ENCODE data around the gene NAA25. TPM values are rescaled to one million over a fixed set of nuclear protein-coding genes. Genes with fewer than 3 reads are reported as not detected.
"Not testable (repeated sequence)": the region's sequence is repeated elsewhere in the genome, so short reads cannot be mapped to it uniquely, and the experiment has no call there.

The NAA25 gene
- polyA plus RNA-seq, 3 donors from 2014 or later: 3.9 to 20.3 (median 9.4) TPM

DNA sequence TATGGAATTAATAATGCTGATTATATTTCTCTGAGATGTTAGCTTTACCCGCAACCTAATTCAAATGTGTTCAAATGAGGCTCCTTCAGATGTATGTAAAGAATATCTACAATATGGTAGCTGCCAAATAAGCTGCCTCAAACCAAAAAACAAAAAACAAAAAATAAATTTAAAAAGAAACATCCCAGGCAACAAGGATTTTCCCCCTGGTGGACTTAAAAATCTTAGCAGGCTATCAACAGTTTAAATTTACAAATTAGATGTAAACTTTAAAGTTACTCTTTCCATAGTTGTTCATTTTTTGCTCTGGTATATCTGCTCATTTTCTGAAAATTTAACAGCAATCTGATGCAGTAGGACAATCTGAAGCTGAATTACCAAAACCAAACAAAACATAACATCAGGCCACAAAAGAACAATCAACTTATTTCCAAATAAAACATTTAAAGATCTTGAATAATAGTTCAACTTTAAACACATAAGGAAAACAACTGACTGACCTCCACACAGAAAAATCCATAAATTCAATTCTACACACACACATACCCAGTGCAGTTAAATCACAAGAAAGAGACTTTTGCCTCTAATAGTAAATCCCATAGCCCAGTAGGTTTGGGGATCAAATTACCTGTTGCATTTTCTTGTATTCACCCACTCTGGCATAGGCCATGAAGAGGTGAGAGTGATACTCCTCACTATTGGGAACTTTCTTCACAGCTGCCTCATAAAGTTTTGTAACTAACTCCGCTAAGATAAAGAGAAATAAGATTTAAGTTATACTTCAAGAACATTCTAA is 21.3 kb downstream of the NAA25 start:
- Mint-ChIP-seq H3K27ac (peak overlapping the region in 3 of 6 donors; percentile 0 to 4 (median 0)), H3K27me3 (ENCODE audit: low read depth in 3 of 3) (no peaks in the 10 kb centered on the region), H3K36me3 (peaks cover 5 to 27% (median 15%) of the 10 kb centered on the region in 3 donors), H3K4me1 (peaks cover 5 to 6% of the 10 kb centered on the region in 2 donors), H3K4me3 (no peak overlapping the region), H3K9me3 (no peaks in the 10 kb centered on the region)
- DNase-seq: no peak

DNA sequence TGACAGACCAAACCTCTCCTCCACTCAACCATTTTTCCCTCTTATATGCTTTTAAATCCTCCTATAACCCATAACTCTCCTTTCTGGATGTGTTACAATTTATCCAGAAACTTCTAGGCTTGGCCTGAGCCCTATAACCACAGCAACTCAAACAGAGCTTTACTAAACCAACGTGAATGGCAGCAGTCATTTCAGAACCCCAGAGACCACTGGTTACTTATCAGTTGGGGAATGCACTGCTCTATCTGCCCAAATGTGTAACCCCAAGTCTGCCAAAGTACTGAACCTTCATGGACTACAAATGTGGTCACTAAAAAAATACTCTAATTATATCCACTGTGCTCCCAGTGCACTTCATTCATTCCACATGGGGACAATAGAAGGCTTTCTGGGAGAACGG is 42.0 kb downstream of the NAA25 start:
- H3K4me3 Mint-ChIP-seq: no peak overlapping the region
- H3K4me1 Mint-ChIP-seq: no peaks in the 10 kb centered on the region
- H3K27ac Mint-ChIP-seq: peak overlapping the region in 2 of 6 donors; percentile 4 to 21
- H3K36me3 Mint-ChIP-seq: peaks cover 16 to 41% (median 25%) of the 10 kb centered on the region in 3 donors
- H3K27me3 Mint-ChIP-seq (ENCODE audit: low read depth in 3 of 3): no peaks in the 10 kb centered on the region
- DNase-seq: no peak
- H3K9me3 Mint-ChIP-seq: no peaks in the 10 kb centered on the region

DNA sequence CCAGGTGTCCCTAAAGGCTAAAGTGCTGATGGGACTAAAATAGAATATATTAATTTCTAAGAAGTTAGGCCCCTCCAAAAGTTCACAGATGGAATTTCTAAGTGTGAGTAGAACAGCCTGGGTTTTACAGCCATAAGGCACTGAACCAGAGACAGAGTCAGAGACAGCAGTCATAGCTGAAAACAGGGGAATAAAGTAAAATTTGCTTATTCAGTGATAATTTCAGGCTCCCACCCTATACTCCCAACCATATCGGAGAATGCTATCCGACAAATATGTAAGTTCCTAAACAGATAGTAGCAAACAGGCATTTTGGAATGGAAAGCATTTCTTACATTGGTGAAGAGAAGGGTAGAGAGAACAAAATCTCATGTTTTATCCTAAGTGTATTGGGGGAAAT is 45.3 kb downstream of the NAA25 start:
- no peak overlapping the region for H3K4me3 Mint-ChIP-seq
- H3K4me1 Mint-ChIP-seq: no peaks in the 10 kb centered on the region
- H3K36me3 Mint-ChIP-seq: peaks cover 9 to 34% (median 10%) of the 10 kb centered on the region in 3 donors

DNA sequence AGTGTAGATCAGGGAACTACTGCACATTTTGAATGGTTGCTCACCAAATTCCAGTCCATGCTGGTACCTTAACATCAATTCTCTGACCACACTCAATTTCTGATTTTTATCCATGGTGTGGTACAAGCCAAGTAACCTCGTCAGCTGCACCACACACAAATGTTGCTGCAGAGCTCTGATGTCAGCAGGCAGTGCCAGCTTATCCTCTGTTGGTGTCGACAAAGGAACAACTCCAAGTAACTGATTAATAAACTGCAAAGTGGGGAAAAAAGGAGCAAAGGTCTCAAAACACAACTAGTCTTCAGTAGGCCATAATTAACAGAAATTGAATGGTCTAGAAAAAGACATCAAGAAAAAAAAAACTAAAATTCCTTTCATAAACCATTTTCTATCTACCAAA is 47.4 kb downstream of the NAA25 start:
- Mint-ChIP-seq H3K4me1 (no peaks in the 10 kb centered on the region), H3K27ac (no peak overlapping the region), H3K27me3 (ENCODE audit: low read depth in 3 of 3) (no peaks in the 10 kb centered on the region), H3K9me3 (no peaks in the 10 kb centered on the region), H3K4me3 (no peak overlapping the region), H3K36me3 (peaks cover 5 to 27% (median 8%) of the 10 kb centered on the region in 3 donors)
- no peak for DNase-seq

More for the DNA sequence above, 45.3 kb downstream of the NAA25 start:
- H3K27ac Mint-ChIP-seq: no peak overlapping the region
- H3K27me3 Mint-ChIP-seq (ENCODE audit: low read depth in 3 of 3): no peaks in the 10 kb centered on the region
- H3K9me3 Mint-ChIP-seq: no peaks in the 10 kb centered on the region
- no peak for DNase-seq

DNA sequence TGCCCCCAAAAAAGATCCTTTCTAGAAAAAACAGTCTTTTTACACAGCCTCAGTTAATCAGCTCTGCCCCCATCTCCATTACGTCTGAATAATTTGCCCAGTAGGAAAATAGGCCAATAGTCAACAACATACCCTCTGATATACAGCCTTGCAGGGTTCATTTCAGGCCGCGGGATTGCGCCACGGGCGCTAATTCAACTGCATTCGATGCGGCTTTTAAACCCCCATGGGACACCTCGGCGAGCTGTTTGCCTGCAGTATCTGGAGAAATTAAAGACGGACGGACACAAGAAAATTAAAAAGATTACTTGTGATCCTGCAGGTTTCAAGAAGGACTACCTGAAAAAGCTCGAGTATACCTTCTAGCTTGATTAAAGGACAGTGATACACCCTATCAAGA is 59.2 kb downstream of the NAA25 start:
- Mint-ChIP-seq H3K27ac (peak overlapping the region in 2 of 6 donors; percentile 27 to 29), H3K36me3 (peaks cover 14 to 51% (median 14%) of the 10 kb centered on the region in 3 donors)

DNA sequence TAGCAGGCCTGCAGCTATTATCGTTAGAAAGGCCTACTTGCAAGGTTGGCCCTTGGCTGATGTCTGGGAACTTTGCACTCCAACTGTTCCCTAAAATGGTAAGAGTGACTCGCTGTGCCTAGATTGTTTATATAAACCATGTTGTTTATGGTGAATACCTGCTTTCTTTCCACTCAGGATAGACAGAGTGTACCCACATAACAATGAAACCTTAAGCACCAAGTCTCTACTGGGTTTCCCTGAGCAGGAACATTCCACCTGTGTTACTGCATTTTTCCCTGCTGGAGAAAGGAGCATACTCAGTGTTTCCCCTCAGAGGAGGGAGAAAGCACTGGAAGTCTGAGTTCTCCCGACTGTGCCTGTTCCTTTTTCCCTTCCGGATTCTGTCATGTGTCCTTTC is 62.6 kb downstream of the NAA25 start:
- H3K27ac Mint-ChIP-seq: peak overlapping the region in 3 of 6 donors; percentile 5 to 65 (median 46)
- no peak overlapping the region for H3K4me3 Mint-ChIP-seq
- H3K4me1 Mint-ChIP-seq: no peaks in the 10 kb centered on the region

More for the DNA sequence above, 59.2 kb downstream of the NAA25 start:
- Mint-ChIP-seq H3K4me1 (no peaks in the 10 kb centered on the region), H3K4me3 (no peak overlapping the region), H3K27me3 (ENCODE audit: low read depth in 3 of 3) (no peaks in the 10 kb centered on the region), H3K9me3 (no peaks in the 10 kb centered on the region)
- no peak for DNase-seq

DNA sequence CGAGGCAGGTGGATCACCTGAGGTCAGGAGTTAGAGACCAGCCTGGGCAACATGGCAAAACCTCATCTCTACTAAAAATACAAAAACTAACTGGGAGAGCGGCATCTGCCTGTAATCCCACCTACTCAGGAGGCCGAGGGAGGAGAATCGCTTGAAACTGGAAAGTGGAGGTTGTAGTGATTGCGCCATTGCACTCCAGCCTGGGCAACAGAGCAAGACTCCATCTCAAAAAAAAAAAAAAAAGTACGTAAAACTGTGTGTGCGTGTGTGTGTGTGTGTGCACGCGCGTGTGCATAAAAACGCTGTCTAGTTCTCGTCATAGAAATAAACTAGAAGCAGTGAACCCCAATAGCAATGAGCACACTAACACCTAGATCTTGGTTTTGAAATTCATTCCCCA is 72.0 kb downstream of the NAA25 start:
- Mint-ChIP-seq H3K36me3 (peaks cover 18 to 51% (median 34%) of the 10 kb centered on the region in 3 donors), H3K27ac (peak overlapping the region in 1 of 6 donors; percentile 23)
- H3K4me1 Mint-ChIP-seq; H3K4me3 Mint-ChIP-seq; DNase-seq; H3K9me3 Mint-ChIP-seq; H3K27me3 Mint-ChIP-seq (ENCODE audit: low read depth in 3 of 3): not testable (repeated sequence)

More for the DNA sequence above, 62.6 kb downstream of the NAA25 start:
- Mint-ChIP-seq H3K9me3 (no peaks in the 10 kb centered on the region), H3K27me3 (ENCODE audit: low read depth in 3 of 3) (no peaks in the 10 kb centered on the region), H3K36me3 (peaks cover 17 to 47% (median 18%) of the 10 kb centered on the region in 3 donors)
- DNase-seq: no peak

DNA sequence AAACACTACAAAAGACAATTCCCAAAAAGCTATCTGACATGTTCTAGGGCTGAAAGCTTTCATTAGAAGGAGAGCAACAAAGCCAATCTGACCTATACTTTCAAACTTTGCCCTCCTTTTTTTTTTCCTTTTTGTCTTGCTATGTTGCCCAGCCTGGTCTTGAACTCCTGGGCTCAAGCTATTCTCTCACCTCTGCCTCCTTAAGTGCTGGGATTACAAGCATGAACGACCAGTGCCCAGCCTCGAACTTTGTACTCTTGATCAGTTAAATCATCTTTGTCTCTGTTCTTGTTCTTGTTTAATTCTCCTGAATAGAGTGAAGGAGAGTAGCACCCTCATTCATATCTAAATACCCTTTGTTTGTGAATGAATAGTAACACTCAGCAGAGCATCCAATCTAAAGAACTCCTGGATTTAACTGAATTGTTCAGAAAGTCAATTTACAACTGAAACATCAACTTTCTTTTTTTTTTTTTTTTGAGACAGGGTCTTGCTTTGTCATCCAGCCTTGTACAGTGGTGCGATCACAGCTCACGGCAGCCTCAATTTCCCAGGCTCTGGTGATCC is 73.3 kb downstream of the NAA25 start:
- Mint-ChIP-seq H3K27me3 (ENCODE audit: low read depth in 3 of 3) (peaks cover 0 to 1% (median 0%) of the 10 kb centered on the region in 3 donors), H3K36me3 (peaks cover 27 to 58% (median 34%) of the 10 kb centered on the region in 3 donors), H3K27ac (peak overlapping the region in 2 of 6 donors; percentile 0 to 68), H3K4me3 (no peak overlapping the region), H3K9me3 (no peaks in the 10 kb centered on the region), H3K4me1 (no peaks in the 10 kb centered on the region)
- DNase-seq: no peak

DNA sequence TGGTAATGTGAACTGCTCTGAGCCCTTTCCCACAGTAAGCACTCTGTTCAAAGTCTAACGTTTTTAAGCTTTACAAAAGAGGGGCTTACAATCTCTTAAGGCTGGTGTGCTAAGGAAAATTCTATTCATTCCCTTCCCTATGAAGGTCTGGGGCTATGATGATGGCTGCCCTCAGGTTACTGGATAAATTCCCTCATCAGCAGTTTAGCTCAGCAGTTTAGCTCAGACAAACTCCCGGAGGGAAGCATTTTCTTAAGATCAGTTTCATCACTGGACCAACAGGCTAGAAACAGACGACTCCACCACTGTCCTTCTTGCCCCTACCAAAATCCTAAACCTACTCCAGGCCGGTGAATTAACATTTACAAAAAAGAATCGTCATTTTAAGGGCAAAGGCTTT is 76.3 kb downstream of the NAA25 start:
- no peaks in the 10 kb centered on the region for H3K9me3 Mint-ChIP-seq
- H3K27ac Mint-ChIP-seq: peak overlapping the region in 1 of 6 donors; percentile 40
- no peak overlapping the region for H3K4me3 Mint-ChIP-seq
- peaks cover 14 to 42% (median 17%) of the 10 kb centered on the region in 3 donors for H3K36me3 Mint-ChIP-seq
- no peaks in the 10 kb centered on the region for H3K4me1 Mint-ChIP-seq
- no peaks in the 10 kb centered on the region for H3K27me3 Mint-ChIP-seq (ENCODE audit: low read depth in 3 of 3)
- DNase-seq: no peak

DNA sequence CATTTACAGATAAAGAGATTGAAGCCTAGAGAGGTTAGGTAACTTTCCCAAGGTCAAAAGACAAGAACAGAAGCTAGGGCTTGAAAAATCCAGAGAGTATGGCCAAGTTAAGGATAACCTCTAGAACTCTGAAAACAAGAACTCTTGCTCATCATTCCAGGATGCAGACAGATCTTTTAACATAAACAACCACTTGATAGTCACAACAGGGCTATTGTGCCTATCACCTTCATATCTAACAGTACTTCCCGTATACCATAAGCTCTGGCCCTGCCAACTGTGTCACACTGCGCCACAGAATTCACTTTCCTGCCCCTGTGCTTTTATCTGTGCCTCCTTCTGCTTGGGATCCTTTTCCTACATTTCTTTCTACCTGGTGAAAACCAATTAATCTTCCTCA is 77.1 kb downstream of the NAA25 start:
- no peak for DNase-seq
- Mint-ChIP-seq H3K4me3 (no peak overlapping the region), H3K27ac (peak overlapping the region in 2 of 6 donors; percentile 4 to 5), H3K27me3 (ENCODE audit: low read depth in 3 of 3) (no peaks in the 10 kb centered on the region), H3K4me1 (no peaks in the 10 kb centered on the region), H3K9me3 (no peaks in the 10 kb centered on the region), H3K36me3 (peaks cover 14 to 40% (median 16%) of the 10 kb centered on the region in 3 donors)

DNA sequence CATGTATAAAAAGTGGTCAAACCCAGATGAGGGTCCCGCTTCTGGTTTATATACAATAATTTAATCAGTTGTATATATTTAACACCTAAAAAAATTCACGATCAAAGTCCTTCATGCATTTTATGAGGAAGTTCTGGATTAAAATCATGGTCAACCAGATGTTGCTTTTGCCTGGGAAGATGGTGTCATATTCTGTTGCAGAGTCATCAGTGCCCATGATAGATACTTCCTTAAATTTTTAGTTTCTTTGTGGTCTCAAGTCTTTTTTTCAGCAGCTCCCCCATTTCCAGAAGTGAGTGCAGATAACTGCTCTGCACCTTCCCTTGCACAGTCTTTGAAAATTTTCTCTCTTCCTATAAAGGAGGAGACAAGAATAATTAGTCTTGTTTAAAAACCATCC is 79.3 kb downstream of the NAA25 start:
- H3K27ac Mint-ChIP-seq: no peak overlapping the region
- H3K4me1 Mint-ChIP-seq: peaks cover 5% of the 10 kb centered on the region in 2 donors
- H3K4me3 Mint-ChIP-seq: no peak overlapping the region
- H3K27me3 Mint-ChIP-seq (ENCODE audit: low read depth in 3 of 3): no peaks in the 10 kb centered on the region
- peaks cover 14 to 29% (median 16%) of the 10 kb centered on the region in 3 donors for H3K36me3 Mint-ChIP-seq
- H3K9me3 Mint-ChIP-seq: no peaks in the 10 kb centered on the region
- DNase-seq: no peak

DNA sequence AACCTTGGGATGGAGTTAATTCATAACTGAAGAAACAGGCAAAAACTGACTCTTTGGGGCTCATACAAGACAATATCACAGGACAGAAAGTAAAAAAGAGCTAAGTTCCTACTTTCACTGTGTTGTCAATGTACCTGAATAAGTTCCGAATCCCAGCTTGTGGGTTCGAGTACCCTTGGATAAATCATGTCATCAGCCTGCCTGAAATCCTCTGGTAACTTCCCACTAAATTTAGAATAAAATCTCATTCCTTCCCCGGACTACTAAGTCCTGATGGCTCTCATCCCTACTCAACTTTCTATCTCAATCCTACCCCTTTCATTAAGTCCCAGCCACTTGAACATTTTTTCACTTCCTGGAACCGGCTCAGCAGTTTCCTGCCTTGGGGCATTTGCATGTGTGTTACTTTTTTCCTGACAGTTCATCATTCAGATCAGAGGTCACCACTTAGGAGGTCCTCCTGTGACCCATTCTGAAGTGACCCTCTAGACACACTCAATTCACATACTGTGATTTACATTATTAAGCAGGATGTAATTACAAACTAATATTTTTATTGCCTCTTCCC is 82.7 kb downstream of the NAA25 start:
- H3K9me3 Mint-ChIP-seq: no peaks in the 10 kb centered on the region
- H3K27ac Mint-ChIP-seq: peak overlapping the region in 3 of 6 donors; percentile 35 to 74 (median 39)
- H3K4me1 Mint-ChIP-seq: peaks cover 5 to 7% of the 10 kb centered on the region in 2 donors
- H3K27me3 Mint-ChIP-seq (ENCODE audit: low read depth in 3 of 3): peaks cover 0 to 2% (median 2%) of the 10 kb centered on the region in 3 donors
- DNase-seq: no peak
- no peak overlapping the region for H3K4me3 Mint-ChIP-seq
- peaks cover 8 to 21% (median 14%) of the 10 kb centered on the region in 3 donors for H3K36me3 Mint-ChIP-seq

DNA sequence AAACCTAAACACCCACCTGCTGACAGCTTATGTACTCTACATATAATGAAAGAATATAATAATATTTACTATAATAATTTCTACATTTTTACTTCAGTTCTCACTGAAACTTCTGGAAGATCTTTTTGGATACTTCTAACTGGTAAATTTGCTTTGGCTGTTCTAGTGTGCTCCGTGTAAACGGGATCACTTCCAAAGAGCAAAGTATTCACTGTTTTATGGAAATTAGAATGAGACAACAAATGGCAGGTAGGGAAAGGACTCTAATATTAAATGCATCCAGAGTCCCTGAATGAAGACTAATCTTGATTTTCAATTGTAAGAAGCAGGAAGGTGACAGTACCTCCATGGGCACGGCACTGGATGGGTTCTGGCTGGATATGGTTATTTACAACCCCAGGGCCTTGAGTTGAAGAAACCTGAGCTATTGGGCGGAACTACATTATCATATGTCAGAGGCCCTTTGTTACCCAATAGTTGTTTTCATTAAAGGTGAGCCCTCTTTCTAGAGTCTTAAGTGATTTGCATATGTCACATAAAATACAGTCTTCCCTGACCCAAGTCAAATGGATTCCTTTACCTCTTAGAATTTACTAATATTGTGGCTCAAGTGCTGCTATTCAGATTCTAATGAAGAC is 84.7 kb downstream of the NAA25 start:
- Mint-ChIP-seq H3K4me1 (peaks cover 12 to 21% of the 10 kb centered on the region in 2 donors), H3K27me3 (ENCODE audit: low read depth in 3 of 3) (peaks cover 0 to 2% (median 2%) of the 10 kb centered on the region in 3 donors), H3K4me3 (no peak overlapping the region), H3K36me3 (peaks cover 5 to 14% (median 8%) of the 10 kb centered on the region in 3 donors), H3K9me3 (no peaks in the 10 kb centered on the region), H3K27ac (no peak overlapping the region)
- no peak for DNase-seq

All from immature natural killer cell (primary cell).